Measurements from ENCODE around the gene PDE8A.

DNA sequence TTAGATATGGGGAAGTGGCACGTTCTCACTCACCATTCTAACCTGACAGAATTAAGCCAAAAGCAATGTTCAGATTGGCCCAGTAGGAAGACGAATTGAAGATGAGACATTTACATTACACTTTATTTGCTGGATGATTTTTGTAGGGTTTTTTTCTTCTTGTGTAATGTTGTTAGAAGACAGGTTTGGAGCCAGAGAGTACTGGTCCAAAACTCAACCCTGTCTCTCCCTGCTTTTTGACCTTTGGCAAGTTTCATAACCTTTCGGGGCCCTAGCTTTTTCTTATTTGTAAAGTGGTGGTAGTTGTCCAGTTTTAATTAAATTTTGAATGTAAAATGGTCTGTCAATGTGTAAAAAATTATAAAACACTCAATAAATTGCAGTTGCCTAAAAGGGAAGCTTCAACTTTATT, 29.5 kb downstream of the PDE8A start:
- TF ChIP-seq POLR2A (IDR thresholded peaks at IDR 0.05) (no peak), POLR2AphosphoS5 (IDR thresholded peaks at IDR 0.05) (no peak)

Data from breast epithelium (tissue), 3 donors.